HEK293 (cell line): ENCODE results near the gene RIPOR3.
"Not testable (repeated sequence)": the region's sequence is repeated elsewhere in the genome, so short reads cannot be mapped to it uniquely, and the experiment has no call there.

Source experiments
- CTCF ChIA-PET: fragments of 350-600 bp; formaldehyde crosslinking; extraction: SDS; loops from one replicate; lab custom pipeline; 2021; ENCODE audit warnings: antibody characterized with exemption; lab: Yijun Ruan, JAX
- POLR2A ChIA-PET: fragments of 300-600 bp; formaldehyde crosslinking; extraction: SDS; loops from one replicate; lab custom pipeline; 2020; ENCODE audit warnings: antibody characterized with exemption, inconsistent platforms; lab: Yijun Ruan, JAX
- H3K27ac ChIP-seq: fragments of 200-500 bp; sonication (Bioruptor generic); 2 replicates; pipeline ENCODE4 v1.5.1; 2014; ENCODE audit warnings: low read depth, low read length, control low read depth, inconsistent platforms; ENCODE audit errors: extremely low read depth
- H3K36me3 ChIP-seq, 2 experiments: fragments of 200-500 bp in 1 of 2; sonication (Bioruptor generic) in 1 of 2; 1 replicate in 1 of 2; 2 replicates in 1 of 2; pipeline ENCODE4 v1.5.1; 2014 to 2017; ENCODE audit warnings: inconsistent platforms in 2 of 2, low read length in 2 of 2; ENCODE audit not compliant: control insufficient read depth in 2 of 2, insufficient read depth in 1 of 2
- H3K4me1 ChIP-seq: fragments of 200-500 bp; sonication (Bioruptor generic); 2 replicates; pipeline ENCODE4 v1.5.1; 2014; ENCODE audit warnings: mild to moderate bottlenecking, low read length, inconsistent platforms; ENCODE audit not compliant: control insufficient read depth, insufficient read depth
- H3K4me3 ChIP-seq: 2 replicates; pipeline ENCODE4 v1.5.1; 2011; ENCODE audit warnings: low read depth, mild to moderate bottlenecking, control low read depth, low read length, moderate library complexity
- H3K9me3 ChIP-seq: fragments of 200-500 bp; sonication (Bioruptor generic); 2 replicates; pipeline ENCODE4 v1.5.1; 2014; ENCODE audit warnings: low read depth, low read length, inconsistent platforms; ENCODE audit not compliant: control insufficient read depth, insufficient read depth
- BCL6B ChIP-seq: fragments of 450-650 bp; formaldehyde crosslinking; IDR thresholded peaks from 2 replicates; pipeline ENCODE4 v1.5.1; 2017; ENCODE audit warnings: missing biosample characterization, missing genetic modification characterization
- EGR2 ChIP-seq: fragments of 450-650 bp; formaldehyde crosslinking; IDR thresholded peaks from 2 replicates; pipeline ENCODE4 v1.5.1; 2016; ENCODE audit warnings: low read depth, missing biosample characterization, missing genetic modification characterization
- HOXC10 ChIP-seq: sonication (generic); formaldehyde crosslinking; IDR thresholded peaks from 2 replicates; pipeline ENCODE4 v1.8.1; 2023; ENCODE audit warnings: mild to moderate bottlenecking, missing genetic modification reagents
- KLF17 ChIP-seq: fragments of 450-650 bp; formaldehyde crosslinking; IDR thresholded peaks from 2 replicates; pipeline ENCODE4 v1.5.1; 2016; ENCODE audit warnings: missing biosample characterization, missing genetic modification characterization
- KLF9 ChIP-seq: fragments of 450-650 bp; formaldehyde crosslinking; IDR thresholded peaks from 2 replicates; pipeline ENCODE4 v1.5.1; 2016; ENCODE audit warnings: missing biosample characterization, missing genetic modification characterization, low read depth
- SCRT2 ChIP-seq: fragments of 450-650 bp; formaldehyde crosslinking; IDR thresholded peaks from 2 replicates; pipeline ENCODE4 v1.5.1; 2016; ENCODE audit warnings: missing biosample characterization, missing genetic modification characterization
- SP7 ChIP-seq: fragments of 450-650 bp; formaldehyde crosslinking; IDR thresholded peaks from 2 replicates; pipeline ENCODE4 v1.5.1; 2016; ENCODE audit warnings: missing biosample characterization, missing genetic modification characterization
- ZBTB49 ChIP-seq: fragments of 450-650 bp; formaldehyde crosslinking; IDR thresholded peaks from 2 replicates; pipeline ENCODE4 v1.5.1; 2016; ENCODE audit warnings: missing biosample characterization, missing genetic modification characterization, low read depth
- ZFHX2 ChIP-seq: fragments of 450-650 bp; formaldehyde crosslinking; conservative IDR thresholded peaks from 2 replicates; pipeline ENCODE4 v1.5.1; 2016; ENCODE audit warnings: missing biosample characterization, missing genetic modification characterization
- ZNF146 ChIP-seq: fragments of 450-650 bp; formaldehyde crosslinking; IDR thresholded peaks from 2 replicates; pipeline ENCODE4 v1.5.1; 2016; ENCODE audit warnings: missing biosample characterization, missing genetic modification characterization
- ZNF248 ChIP-seq: fragments of 450-650 bp; formaldehyde crosslinking; IDR thresholded peaks from 2 replicates; pipeline ENCODE4 v1.5.1; 2017; ENCODE audit warnings: missing biosample characterization, missing genetic modification characterization
- ZNF274 ChIP-seq, 2 experiments: fragments of 200-500 bp in 1 of 2; fragments of 450-650 bp in 1 of 2; sonication (Bioruptor generic) in 1 of 2; formaldehyde crosslinking in 1 of 2; IDR thresholded peaks; 2 replicates each; pipeline versions ENCODE4 v1.5.1 to v1.6.1; 2014 to 2016; ENCODE audit warnings: borderline replicate concordance in 1 of 2, inconsistent platforms in 1 of 2, low read length in 1 of 2, missing biosample characterization in 1 of 2, missing genetic modification characterization in 1 of 2
- ZNF302 ChIP-seq: fragments of 450-650 bp; formaldehyde crosslinking; IDR thresholded peaks from 2 replicates; pipeline ENCODE4 v1.5.1; 2016; ENCODE audit warnings: missing biosample characterization, missing genetic modification characterization, low read depth
- ZNF341 ChIP-seq: fragments of 450-650 bp; formaldehyde crosslinking; IDR thresholded peaks from 2 replicates; pipeline ENCODE4; 2016; ENCODE audit warnings: low read depth, missing biosample characterization, missing genetic modification characterization
- ZNF404 ChIP-seq: fragments of 450-650 bp; formaldehyde crosslinking; IDR thresholded peaks from 2 replicates; pipeline ENCODE4 v1.5.1; 2017; ENCODE audit warnings: missing biosample characterization, missing genetic modification characterization
- ZNF473 ChIP-seq: fragments of 450-650 bp; formaldehyde crosslinking; IDR thresholded peaks from 2 replicates; pipeline ENCODE4 v1.5.1; 2017; ENCODE audit warnings: missing biosample characterization, missing genetic modification characterization
- ZNF561 ChIP-seq: fragments of 450-650 bp; IDR thresholded peaks from 2 replicates; pipeline ENCODE4 v1.5.1; 2018; ENCODE audit warnings: missing biosample characterization, missing genetic modification characterization, borderline replicate concordance
- ZNF600 ChIP-seq: fragments of 450-650 bp; formaldehyde crosslinking; IDR thresholded peaks from 2 replicates; pipeline ENCODE4 v1.5.1; 2016; ENCODE audit warnings: missing biosample characterization, missing genetic modification characterization
- ZNF621 ChIP-seq: fragments of 450-650 bp; formaldehyde crosslinking; IDR thresholded peaks from 2 replicates; pipeline ENCODE4 v1.5.1; 2017; ENCODE audit warnings: missing biosample characterization, missing genetic modification characterization
- ZNF645 ChIP-seq: fragments of 450-650 bp; formaldehyde crosslinking; IDR thresholded peaks from 2 replicates; pipeline ENCODE4; 2016; ENCODE audit warnings: missing biosample characterization, missing genetic modification characterization
- ZNF654 ChIP-seq: fragments of 450-650 bp; formaldehyde crosslinking; IDR thresholded peaks from 2 replicates; pipeline ENCODE4 v1.5.1; 2016; ENCODE audit warnings: low read depth, missing biosample characterization, missing genetic modification characterization
- ZNF664 ChIP-seq: fragments of 450-650 bp; formaldehyde crosslinking; IDR thresholded peaks from 2 replicates; pipeline ENCODE4 v1.5.1; 2016; ENCODE audit warnings: missing biosample characterization, missing genetic modification characterization
- ZNF670 ChIP-seq: fragments of 450-650 bp; formaldehyde crosslinking; IDR thresholded peaks from 2 replicates; pipeline ENCODE4 v1.5.1; 2016; ENCODE audit warnings: missing biosample characterization, missing genetic modification characterization, low read depth
- ZNF701 ChIP-seq: fragments of 450-650 bp; formaldehyde crosslinking; IDR thresholded peaks from 2 replicates; pipeline ENCODE4 v1.5.1; 2016; ENCODE audit warnings: missing biosample characterization, missing genetic modification characterization
- ZNF707 ChIP-seq: fragments of 450-650 bp; formaldehyde crosslinking; IDR thresholded peaks from 2 replicates; pipeline ENCODE4 v1.5.1; 2016; ENCODE audit warnings: missing biosample characterization, missing genetic modification characterization
- ZSCAN30 ChIP-seq: fragments of 450-650 bp; IDR thresholded peaks from 2 replicates; pipeline ENCODE4 v1.5.1; 2018; ENCODE audit warnings: missing biosample characterization, mild to moderate bottlenecking, missing genetic modification characterization, moderate library complexity

Gene RIPOR3

DNA sequence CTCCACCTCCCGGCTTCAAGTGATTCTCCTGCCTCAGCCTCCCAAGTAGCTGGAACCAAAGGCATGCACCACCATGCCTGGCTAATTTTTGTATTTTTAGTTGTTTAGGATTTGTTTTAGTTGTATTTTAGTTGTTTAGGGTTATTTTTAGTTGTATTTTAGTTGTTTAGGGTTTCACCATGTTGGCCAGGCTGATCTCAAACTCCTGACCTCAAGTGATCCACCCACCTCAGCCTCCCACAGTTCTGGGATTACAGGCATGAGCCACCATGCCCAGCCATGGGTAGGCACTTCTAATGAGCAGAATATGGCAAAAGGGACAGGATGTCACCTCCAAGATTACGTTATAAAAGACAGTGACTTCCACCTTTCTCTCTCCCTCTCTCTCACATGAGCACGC is 20.3 kb downstream of the RIPOR3 start:
- H3K9me3 ChIP-seq, H3K4me3 ChIP-seq, POLR2A ChIA-PET, H3K36me3 ChIP-seq, H3K27ac ChIP-seq, H3K4me1 ChIP-seq: not testable (repeated sequence)
- CTCF ChIA-PET, result interaction anchor here (0.9 to 1.3 kb wide), 2 partner anchors 45 to 82 kb away, joined by 3 read pairs; no protein-coding TSS in a partner anchor
- peak; percentile 77 for TF ChIP-seq ZFHX2 (tag by site-specific recombination)
- peak; percentile 65 for TF ChIP-seq EGR2 (tag by site-specific recombination)

GRCh38 chr20:50670126-50670862 is 21.0 kb downstream of the RIPOR3 start:
- H3K36me3 ChIP-seq, result no peaks in the 10 kb centered on the region
- TF ChIP-seq ZNF701 (tag by site-specific recombination) (no peak), SCRT2 (peak; percentile 67), ZNF664 (tag by site-specific recombination) (peak; percentile 39; the same call in 1 of the 2 replicates), ZNF146 (no peak), KLF17 (tag by site-specific recombination) (0 out of 2 replicates have a peak, but pooled peaks have one; percentile 40), ZNF248 (no peak), ZNF600 (tag by site-specific recombination) (0 out of 2 replicates have a peak, but pooled peaks have one; percentile 27), HOXC10 (CRISPR knock-in tag) (no peak), ZNF561 (tag by site-specific recombination) (peak; percentile 51; the same call in 1 of the 2 replicates)
- no peaks in the 10 kb centered on the region for H3K9me3 ChIP-seq
- no peak overlapping the region for H3K27ac ChIP-seq
- ChIA-PET POLR2A (no interaction called here), CTCF (interaction anchor here (1.3 kb wide), 1 partner anchor 45 kb away, joined by 3 read pairs; no protein-coding TSS in a partner anchor)
- H3K4me1 ChIP-seq, result no peaks in the 10 kb centered on the region
- H3K4me3 ChIP-seq, result no peak overlapping the region

- POLR2A ChIA-PET, result no interaction called here
- no peak overlapping the region for H3K4me3 ChIP-seq
- H3K9me3 ChIP-seq, result no peaks in the 10 kb centered on the region
- TF ChIP-seq ZNF707 (tag by site-specific recombination) (no peak), ZBTB49 (tag by site-specific recombination) (no peak), ZNF621 (tag by site-specific recombination) (no peak), ZSCAN30 (tag by site-specific recombination) (no peak), ZNF645 (tag by site-specific recombination) (no peak), ZNF654 (no peak), ZNF302 (tag by site-specific recombination) (no peak), ZNF341 (no peak), SP7 (tag by site-specific recombination) (no peak), KLF9 (tag by site-specific recombination) (no peak), ZNF670 (tag by site-specific recombination) (no peak), ZNF404 (no peak), ZNF473 (tag by site-specific recombination) (no peak), BCL6B (tag by site-specific recombination) (no peak), ZNF248 (no peak), ZNF274 (IDR thresholded peaks at IDR 0.05; ENCODE audit: low read length) (no peak), ZNF274 (tag by site-specific recombination; IDR thresholded peaks at IDR 0.05; ENCODE audit: borderline replicate concordance) (no peak)
- TF ChIP-seq, all 188 proteins: peak for 0
- Histone ChIP-seq H3K27ac (no peak overlapping the region), H3K36me3 (no peaks in the 10 kb centered on the region), H3K4me1 (no peaks in the 10 kb centered on the region)
- CTCF ChIA-PET, result no interaction called here
Observed at GRCh38 chr20:50668798-50669197, 22.5 kb downstream of the RIPOR3 start.
